ENCODE results near the gene FHL2. TPM values are rescaled to one million over a fixed set of nuclear protein-coding genes. Genes with fewer than 3 reads are reported as not detected.
A peak's percentile ranks its signal among the peaks of the same experiment; 100 is the strongest.

The FHL2 gene
- total and polyA plus RNA-seq, 9 of the 15 experiments (the other 6 are each of a cell fraction or from before 2014, with no cell fraction given) = 7.5 to 33.1 (median 23.9) TPM

- TF ChIP-seq, protein P1, sequence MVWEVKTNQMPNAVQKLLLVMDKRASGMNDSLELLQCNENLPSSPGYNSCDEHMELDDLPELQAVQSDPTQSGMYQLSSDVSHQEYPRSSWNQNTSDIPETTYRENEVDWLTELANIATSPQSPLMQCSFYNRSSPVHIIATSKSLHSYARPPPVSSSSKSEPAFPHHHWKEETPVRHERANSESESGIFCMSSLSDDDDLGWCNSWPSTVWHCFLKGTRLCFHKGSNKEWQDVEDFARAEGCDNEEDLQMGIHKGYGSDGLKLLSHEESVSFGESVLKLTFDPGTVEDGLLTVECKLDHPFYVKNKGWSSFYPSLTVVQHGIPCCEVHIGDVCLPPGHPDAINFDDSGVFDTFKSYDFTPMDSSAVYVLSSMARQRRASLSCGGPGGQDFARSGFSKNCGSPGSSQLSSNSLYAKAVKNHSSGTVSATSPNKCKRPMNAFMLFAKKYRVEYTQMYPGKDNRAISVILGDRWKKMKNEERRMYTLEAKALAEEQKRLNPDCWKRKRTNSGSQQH (CRISPR knock-in tag; IDR thresholded peaks at IDR 0.05) = no peak
- TF ChIP-seq ELF1 (tag; IDR thresholded peaks at IDR 0.05) (peak; percentile 79), CCNT2 (IDR thresholded peaks at IDR 0.05; ENCODE audit: borderline replicate concordance, extremely low read depth, insufficient read length, low read depth, low read length) (peak; percentile 72), FOXK1 (CRISPR knock-in tag; IDR thresholded peaks at IDR 0.05; ENCODE audit: borderline replicate concordance) (0 out of 2 replicates have a peak, but pooled peaks have one; percentile 18), CXXC5 (CRISPR knock-in tag; IDR thresholded peaks at IDR 0.05) (peak; percentile 85), EP300 (IDR thresholded peaks at IDR 0.05; ENCODE audit: low read length) (no peak), YY1 (IDR thresholded peaks at IDR 0.05; ENCODE audit: borderline replicate concordance in 1 of 3, control insufficient read depth in 1 of 3, extremely low read depth in 1 of 3, insufficient read depth in 3 of 3, insufficient read length in 1 of 3, insufficient replicate concordance in 2 of 3, low read depth in 1 of 3, low read length in 2 of 3) (peak in 1 of 3 experiments; percentile 37), ATF7 (IDR thresholded peaks at IDR 0.05) (peak; percentile 24; the same call in 1 of the 2 replicates), MEF2D (tag; conservative IDR thresholded peaks at IDR 0.05; ENCODE audit: low read depth) (no peak), HCFC1 (IDR thresholded peaks at IDR 0.05; ENCODE audit: low read depth, low read length) (no peak), SP1 (CRISPR knock-in tag; IDR thresholded peaks at IDR 0.05) (no peak), TEAD4 (IDR thresholded peaks at IDR 0.05; ENCODE audit: low read length) (no peak), TEAD4 (CRISPR knock-in tag; IDR thresholded peaks at IDR 0.05; ENCODE audit: borderline replicate concordance) (peak; percentile 59; the same call in 1 of the 2 replicates), RCOR1 (IDR thresholded peaks at IDR 0.05; ENCODE audit: borderline replicate concordance in 1 of 2, low read depth in 2 of 2, low read length in 2 of 2) (no peak), KDM4B (IDR thresholded peaks at IDR 0.05; ENCODE audit: borderline replicate concordance in 2 of 2, low read depth in 1 of 2) (no peak), NRF1 (conservative IDR thresholded peaks at IDR 0.05 in 1 of 2, IDR thresholded peaks at IDR 0.05 in 1 of 2) (peak in 1 of 2 experiments; percentile 22; a peak in 2 of 4 replicates), TCF3 (CRISPR knock-in tag; IDR thresholded peaks at IDR 0.05) (no peak), TAF1 (IDR thresholded peaks at IDR 0.05; ENCODE audit: control insufficient read depth, extremely low read depth, insufficient read depth, low read length, severe bottlenecking) (peak; percentile 48)
- TF ChIP-seq, protein P2, sequence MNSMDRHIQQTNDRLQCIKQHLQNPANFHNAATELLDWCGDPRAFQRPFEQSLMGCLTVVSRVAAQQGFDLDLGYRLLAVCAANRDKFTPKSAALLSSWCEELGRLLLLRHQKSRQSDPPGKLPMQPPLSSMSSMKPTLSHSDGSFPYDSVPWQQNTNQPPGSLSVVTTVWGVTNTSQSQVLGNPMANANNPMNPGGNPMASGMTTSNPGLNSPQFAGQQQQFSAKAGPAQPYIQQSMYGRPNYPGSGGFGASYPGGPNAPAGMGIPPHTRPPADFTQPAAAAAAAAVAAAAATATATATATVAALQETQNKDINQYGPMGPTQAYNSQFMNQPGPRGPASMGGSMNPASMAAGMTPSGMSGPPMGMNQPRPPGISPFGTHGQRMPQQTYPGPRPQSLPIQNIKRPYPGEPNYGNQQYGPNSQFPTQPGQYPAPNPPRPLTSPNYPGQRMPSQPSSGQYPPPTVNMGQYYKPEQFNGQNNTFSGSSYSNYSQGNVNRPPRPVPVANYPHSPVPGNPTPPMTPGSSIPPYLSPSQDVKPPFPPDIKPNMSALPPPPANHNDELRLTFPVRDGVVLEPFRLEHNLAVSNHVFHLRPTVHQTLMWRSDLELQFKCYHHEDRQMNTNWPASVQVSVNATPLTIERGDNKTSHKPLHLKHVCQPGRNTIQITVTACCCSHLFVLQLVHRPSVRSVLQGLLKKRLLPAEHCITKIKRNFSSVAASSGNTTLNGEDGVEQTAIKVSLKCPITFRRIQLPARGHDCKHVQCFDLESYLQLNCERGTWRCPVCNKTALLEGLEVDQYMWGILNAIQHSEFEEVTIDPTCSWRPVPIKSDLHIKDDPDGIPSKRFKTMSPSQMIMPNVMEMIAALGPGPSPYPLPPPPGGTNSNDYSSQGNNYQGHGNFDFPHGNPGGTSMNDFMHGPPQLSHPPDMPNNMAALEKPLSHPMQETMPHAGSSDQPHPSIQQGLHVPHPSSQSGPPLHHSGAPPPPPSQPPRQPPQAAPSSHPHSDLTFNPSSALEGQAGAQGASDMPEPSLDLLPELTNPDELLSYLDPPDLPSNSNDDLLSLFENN (IDR thresholded peaks at IDR 0.05; ENCODE audit: low read depth in 2 of 2, low read length in 2 of 2) = no peak
Observed at GRCh38 chr2:105329561-105330495, 69.0 kb downstream of the FHL2 start, which contains the start of gene TGFBRAP1 (continued).
